Endothelial cell of umbilical vein (primary cell): ENCODE data around the gene PTCHD1. TPM values are rescaled to one million over a fixed set of nuclear protein-coding genes. Genes with fewer than 3 reads are reported as not detected.

Source experiments
- BruUV-seq: library from RNA; stranded (reverse); fragments of 400-500 nt; replicated peaks from 2 replicates; lab custom pipeline; 2021; lab: Mats Ljungman, UMichigan
- CTCF ChIA-PET: fragments of 300-600, 350-600 bp; sonication (Branson Sonifier 250); formaldehyde crosslinking; loops from one replicate; lab custom pipeline; 2021; ENCODE audit warnings: antibody characterized with exemption, inconsistent platforms; lab: Charles Lee
- POLR2A ChIA-PET: fragments of 300-600, 350-600 bp; sonication (Branson Sonifier 250); formaldehyde crosslinking; loops from one replicate; lab custom pipeline; 2021; ENCODE audit warnings: antibody characterized with exemption, inconsistent platforms; lab: Charles Lee
- DNase-seq: peaks from one replicate; pipeline ENCODE4 v3.0.0-alpha.2; 2011; ENCODE audit warnings: low read depth, low spot score
- FAIRE-seq: peaks from 2 replicates; lab custom pipeline; 2011; peaks lifted over from hg19 to GRCh38; lab: Jason Lieb, UNC
- H2AFZ ChIP-seq: 2 replicates; pipeline ENCODE4 v1.6.0; 2012; ENCODE audit warnings: low read depth, low read length, control low read depth, inconsistent platforms
- H3K27ac ChIP-seq: 2 replicates; pipeline ENCODE4 v1.5.1; 2011; ENCODE audit warnings: low read depth, mild to moderate bottlenecking, control low read depth, low read length, moderate library complexity; ENCODE audit not compliant: insufficient read depth
- H3K27me3 ChIP-seq, 2 experiments: 2 replicates each; pipeline versions ENCODE4 v1.6.0 to v1.6.1; 2011; ENCODE audit warnings: low read length in 2 of 2, mixed read lengths in 1 of 2; ENCODE audit not compliant: control insufficient read depth in 2 of 2, insufficient read depth in 2 of 2
- H3K36me3 ChIP-seq, 2 experiments: 2 replicates in 1 of 2; 3 replicates in 1 of 2; pipeline ENCODE4 v1.5.1; 2011; ENCODE audit warnings: low read length in 2 of 2, mild to moderate bottlenecking in 1 of 2, moderate library complexity in 1 of 2; ENCODE audit not compliant: control insufficient read depth in 2 of 2, insufficient read depth in 2 of 2; ENCODE audit errors: extremely low read depth in 1 of 2
- H3K4me1 ChIP-seq: 3 replicates; pipeline ENCODE4 v1.5.1; 2011; ENCODE audit warnings: mild to moderate bottlenecking, low read length; ENCODE audit not compliant: control insufficient read depth, insufficient read depth; ENCODE audit errors: extremely low read depth
- H3K4me2 ChIP-seq: 2 replicates; pipeline ENCODE4 v1.6.1; 2011; ENCODE audit warnings: low read length, control low read depth, mixed read lengths; ENCODE audit not compliant: insufficient read depth
- H3K4me3 ChIP-seq, 3 experiments: fragments of 200-600 bp in 1 of 3; sonication (generic), shearing (Covaris generic) in 1 of 3; replicated peaks in 1 of 3; 2 replicates each; pipeline ENCODE4 v1.5.1; 2011 to 2016; ENCODE audit warnings: control low read depth in 3 of 3, low read length in 3 of 3, mild to moderate bottlenecking in 2 of 3, inconsistent platforms in 1 of 3, low read depth in 1 of 3, moderate library complexity in 1 of 3; ENCODE audit not compliant: insufficient read depth in 1 of 3
- H3K79me2 ChIP-seq: 2 replicates; pipeline ENCODE4 v1.6.0; 2012; ENCODE audit warnings: low read length, inconsistent platforms; ENCODE audit not compliant: control insufficient read depth, insufficient read depth
- H3K9ac ChIP-seq: replicated peaks from 2 replicates; pipeline ENCODE3; 2011; ENCODE audit warnings: low read length, control low read depth; ENCODE audit not compliant: insufficient read depth; ENCODE audit errors: extremely low read depth
- H3K9me1 ChIP-seq: replicated peaks from 3 replicates; pipeline ENCODE4 v1.6.0; 2011; ENCODE audit warnings: mild to moderate bottlenecking, low read length; ENCODE audit not compliant: control insufficient read depth, insufficient read depth; ENCODE audit errors: extremely low read depth
- H3K9me3 ChIP-seq: replicated peaks from 2 replicates; pipeline ENCODE4 v1.5.1; 2012; ENCODE audit warnings: low read length, inconsistent platforms; ENCODE audit not compliant: control insufficient read depth, insufficient read depth
- H4K20me1 ChIP-seq: replicated peaks from 2 replicates; pipeline ENCODE3; 2011; ENCODE audit warnings: mild to moderate bottlenecking, low read length; ENCODE audit not compliant: control insufficient read depth, insufficient read depth; ENCODE audit errors: extremely low read depth
- EZH2 ChIP-seq: IDR thresholded peaks from 2 replicates; pipeline ENCODE4 v1.6.1; 2012; ENCODE audit warnings: borderline replicate concordance, low read depth, mild to moderate bottlenecking, moderate library complexity, low read length, inconsistent platforms; ENCODE audit not compliant: severe bottlenecking
- FOS ChIP-seq: IDR thresholded peaks from 2 replicates; pipeline ENCODE4 v1.6.1; 2011; ENCODE audit warnings: mild to moderate bottlenecking, low read length, moderate library complexity, borderline replicate concordance; ENCODE audit not compliant: insufficient read depth
- GATA2 ChIP-seq: IDR thresholded peaks from 2 replicates; pipeline ENCODE4 v1.7.0; 2011; ENCODE audit warnings: low read depth, mild to moderate bottlenecking, moderate library complexity, mixed read lengths, low read length; ENCODE audit not compliant: insufficient read length, insufficient read depth
- JUN ChIP-seq: IDR thresholded peaks from 2 replicates; pipeline ENCODE4 v1.6.1; 2011; ENCODE audit warnings: borderline replicate concordance, low read depth; ENCODE audit not compliant: insufficient read length, insufficient read depth
- MYC ChIP-seq: IDR thresholded peaks from one replicate; pipeline ENCODE4 v1.6.1; 2011; ENCODE audit warnings: mild to moderate bottlenecking, low read depth, low read length
- POLR2A ChIP-seq: IDR thresholded peaks from 2 replicates; pipeline ENCODE4 v1.6.1; 2012; ENCODE audit warnings: low read depth, mild to moderate bottlenecking, control low read depth, low read length
- POLR2AphosphoS5 ChIP-seq: IDR thresholded peaks from 2 replicates; pipeline ENCODE4 v1.6.1; 2012; ENCODE audit warnings: low read depth, mild to moderate bottlenecking, control low read depth, low read length, moderate library complexity; ENCODE audit not compliant: insufficient read depth
- dilution Hi-C: fragments of 300-500 bp; cut with MboI; formaldehyde crosslinking; loops from one replicate; pipeline ENCODE4 v1.15.0; 2019; ENCODE audit warnings: low sequenced_read_pairs; ENCODE audit not compliant: extremely low pct_ligation_motif_present
- intact Hi-C: fragments of 100-400 bp; cut with micrococcal nuclease; formaldehyde crosslinking; loops from one replicate; pipeline ENCODE4 v1.10.0; 2022
- polyA plus RNA-seq, 4 experiments: library from polyadenylated mRNA; depleted of rRNA in 3 of 4; stranded (reverse) in 3 of 4; unstranded in 1 of 4; fragments of >200 nt; gene quantifications; 2 replicates each; pipeline versions ENCODE4 v1.2.1 to v1.2.3, GENCODE V29; 2011 to 2012; ENCODE audit warnings: missing spikeins in 1 of 4
- total RNA-seq: library from RNA; stranded (reverse); gene quantifications from 2 replicates; pipeline ENCODE4 v1.2.3, GENCODE V29; 2021
- TF ChIP-seq, protein P1 (sequence below), 2 donors: IDR thresholded peaks; 1 replicate in 1 of 2; 2 replicates in 1 of 2; pipeline ENCODE4 v1.5.1; 2011; ENCODE audit warnings: low read length in 2 of 2, mild to moderate bottlenecking in 2 of 2, moderate library complexity in 2 of 2, control low read depth in 1 of 2, inconsistent platforms in 1 of 2, low read depth in 1 of 2; ENCODE audit not compliant: insufficient read depth in 1 of 2; ENCODE audit errors: extremely low read depth in 1 of 2
- TF ChIP-seq, protein P2 (sequence below): IDR thresholded peaks from 2 replicates; pipeline ENCODE4 v1.6.1; 2011; ENCODE audit not compliant: insufficient read depth, insufficient read length

PTCHD1 gene
- total and polyA plus RNA-seq, 2 donors (not counting 3 experiments of a cell fraction or from before 2014, with no cell fraction given): not detected

DNA sequence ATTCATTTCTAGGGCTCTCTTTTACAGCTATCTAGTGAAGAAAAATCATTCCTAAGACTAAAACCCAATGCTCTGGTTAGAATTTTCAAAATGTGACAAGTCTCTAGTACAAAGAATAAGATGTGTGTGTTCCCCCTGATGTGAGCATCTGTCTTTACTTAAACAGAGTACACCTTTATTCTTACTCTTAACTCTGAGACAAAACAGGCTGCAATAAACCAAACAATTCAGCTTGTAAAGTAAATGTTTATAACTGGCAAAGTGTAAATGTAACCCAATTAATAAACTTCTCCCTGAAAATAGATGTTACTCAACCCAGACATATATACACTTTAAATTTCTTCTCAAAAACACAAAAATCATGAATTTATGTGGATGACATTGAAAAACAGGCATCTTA lies 51.6 kb downstream of the PTCHD1 start:
- dilution Hi-C loops: no loop called here
- Histone ChIP-seq H4K20me1 (no peaks in the 10 kb centered on the region), H3K79me2 (no peaks in the 10 kb centered on the region), H3K9me3 (no peaks in the 10 kb centered on the region), H3K4me2 (no peak overlapping the region), H3K9me1 (no peaks in the 10 kb centered on the region), H3K27me3 (no peaks in the 10 kb centered on the region), H2AFZ (no peak overlapping the region), H3K36me3 (no peaks in the 10 kb centered on the region), H3K9ac (no peak overlapping the region), H3K27ac (no peak overlapping the region), H3K4me3 (no peak overlapping the region), H3K4me1 (no peaks in the 10 kb centered on the region)
- FAIRE-seq (no peak), DNase-seq (no peak)
- POLR2A ChIA-PET: no interaction called here
- no peak for TF ChIP-seq EZH2
- TF ChIP-seq, protein P1, sequence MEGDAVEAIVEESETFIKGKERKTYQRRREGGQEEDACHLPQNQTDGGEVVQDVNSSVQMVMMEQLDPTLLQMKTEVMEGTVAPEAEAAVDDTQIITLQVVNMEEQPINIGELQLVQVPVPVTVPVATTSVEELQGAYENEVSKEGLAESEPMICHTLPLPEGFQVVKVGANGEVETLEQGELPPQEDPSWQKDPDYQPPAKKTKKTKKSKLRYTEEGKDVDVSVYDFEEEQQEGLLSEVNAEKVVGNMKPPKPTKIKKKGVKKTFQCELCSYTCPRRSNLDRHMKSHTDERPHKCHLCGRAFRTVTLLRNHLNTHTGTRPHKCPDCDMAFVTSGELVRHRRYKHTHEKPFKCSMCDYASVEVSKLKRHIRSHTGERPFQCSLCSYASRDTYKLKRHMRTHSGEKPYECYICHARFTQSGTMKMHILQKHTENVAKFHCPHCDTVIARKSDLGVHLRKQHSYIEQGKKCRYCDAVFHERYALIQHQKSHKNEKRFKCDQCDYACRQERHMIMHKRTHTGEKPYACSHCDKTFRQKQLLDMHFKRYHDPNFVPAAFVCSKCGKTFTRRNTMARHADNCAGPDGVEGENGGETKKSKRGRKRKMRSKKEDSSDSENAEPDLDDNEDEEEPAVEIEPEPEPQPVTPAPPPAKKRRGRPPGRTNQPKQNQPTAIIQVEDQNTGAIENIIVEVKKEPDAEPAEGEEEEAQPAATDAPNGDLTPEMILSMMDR (IDR thresholded peaks at IDR 0.05; ENCODE audit: extremely low read depth in 1 of 2, insufficient read depth in 1 of 2, low read depth in 1 of 2, low read length in 2 of 2): no peak
- no peak for TF ChIP-seq FOS
- TF ChIP-seq MYC: no peak
- TF ChIP-seq JUN: no peak
- TF ChIP-seq POLR2A: no peak
- TF ChIP-seq, protein P2, sequence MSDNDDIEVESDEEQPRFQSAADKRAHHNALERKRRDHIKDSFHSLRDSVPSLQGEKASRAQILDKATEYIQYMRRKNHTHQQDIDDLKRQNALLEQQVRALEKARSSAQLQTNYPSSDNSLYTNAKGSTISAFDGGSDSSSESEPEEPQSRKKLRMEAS: no peak
- no peak for TF ChIP-seq GATA2
- no peak for TF ChIP-seq POLR2AphosphoS5
- BruUV-seq: no TSS peak
- intact Hi-C loops: no loop called here
- CTCF ChIA-PET: no interaction called here
